Activated gamma-delta T cell (primary cell): ENCODE data around the gene KISS1R.
"Not testable (repeated sequence)": the region's sequence is repeated elsewhere in the genome, so short reads cannot be mapped to it uniquely, and the experiment has no call there.

Experiments
- DNase-seq: peaks from one replicate; lab custom pipeline; 2025; lab: John Stamatoyannopoulos, UW

KISS1R gene

GRCh38 chr19:953445-954271, 36.5 kb downstream of the KISS1R start:
- no peak for DNase-seq

GRCh38 chr19:954272-954671, 37.1 kb downstream of the KISS1R start:
- DNase-seq = no peak

- DNase-seq = no peak
These were observed 37.8 kb downstream of the KISS1R start for GRCh38 chr19:954672-955494.

GRCh38 chr19:955803-956765, 39.0 kb downstream of the KISS1R start:
- no peak for DNase-seq

GRCh38 chr19:956766-957440, 39.8 kb downstream of the KISS1R start:
- no peak for DNase-seq

- not testable (repeated sequence) for DNase-seq
These were observed 40.4 kb downstream of the KISS1R start for GRCh38 chr19:957578-957977.

GRCh38 chr19:958967-959855, 42.1 kb downstream of the KISS1R start:
- DNase-seq = no peak

- DNase-seq = no peak
These were observed 42.9 kb downstream of the KISS1R start for GRCh38 chr19:960020-960419.

- no peak for DNase-seq
These were observed 43.4 kb downstream of the KISS1R start for GRCh38 chr19:960601-960938.

GRCh38 chr19:961866-962620, 44.9 kb downstream of the KISS1R start:
- no peak for DNase-seq

GRCh38 chr19:962683-963400, 45.7 kb downstream of the KISS1R start:
- no peak for DNase-seq

GRCh38 chr19:963486-963951, 46.4 kb downstream of the KISS1R start:
- DNase-seq = no peak

GRCh38 chr19:964116-964520, 47.0 kb downstream of the KISS1R start:
- DNase-seq = no peak

- DNase-seq = no peak
These were observed 47.9 kb downstream of the KISS1R start for GRCh38 chr19:964761-965694.

GRCh38 chr19:966485-967088, 49.5 kb downstream of the KISS1R start:
- no peak for DNase-seq
